Right cardiac atrium (tissue), 5 donors: ENCODE results near the gene FMN1. TPM values are rescaled to one million over a fixed set of nuclear protein-coding genes. Genes with fewer than 3 reads are reported as not detected.

Experiments
- ATAC-seq, 2 donors: fragments of 200-7000 bp; cut with Tn5 transposase; one replicate each; pipeline versions ENCODE4 v1.8.0 to v1.9.1; 2020; ENCODE audit warnings: moderate library complexity in 2 of 2, mild to moderate bottlenecking in 1 of 2
- DNase-seq, 3 donors: peaks; one replicate each; pipeline ENCODE4 v3.0.0-alpha.2; 2020
- H3K27ac ChIP-seq: one replicate; pipeline ENCODE4 v1.5.1; 2013; ENCODE audit warnings: mild to moderate bottlenecking, low read length, control low read depth, moderate library complexity
- H3K27me3 ChIP-seq: one replicate; pipeline ENCODE4 v1.6.1; 2013; ENCODE audit not compliant: control insufficient read depth, insufficient read depth
- H3K4me1 ChIP-seq: one replicate; pipeline ENCODE4 v1.6.1; 2013; ENCODE audit warnings: low read length; ENCODE audit not compliant: control insufficient read depth, insufficient read depth
- H3K4me3 ChIP-seq: one replicate; pipeline ENCODE4 v1.5.1; 2013; ENCODE audit warnings: low read length, control low read depth
- H3K9me3 ChIP-seq: one replicate; pipeline ENCODE4 v1.6.1; 2013; ENCODE audit warnings: low read length; ENCODE audit not compliant: control insufficient read depth
- WGBS: extraction: QIAGEN DNeasy Blood & Tissue Kit; methylation state at CpG from one replicate; pipeline ENCODE4 v1.1.7; 2013; 5-methylcytosine and 5-hydroxymethylcytosine counted together
- intact Hi-C, 4 donors: fragments of 100-400 bp; cut with DNase I; formaldehyde crosslinking; loops; one replicate each; pipeline versions ENCODE4 v1.11.0 to v1.14.0; 2022 to 2023
- polyA plus RNA-seq: library from polyadenylated mRNA; stranded (reverse); fragments of 200-250 nt; gene quantifications from one replicate; pipeline ENCODE4 v1.2.3, GENCODE V29; 2013
- total RNA-seq, 4 donors: library from RNA; stranded (reverse); fragmentation: NEBNext Ultra II Directional; extraction: Animal tissue kit (Norgen Biotek cat#: 25700); gene quantifications; one replicate each; pipeline ENCODE4 v1.2.1, GENCODE V29; 2021
- donor health status: healthy with polysubstance abuse.
- donor health status: DM: no; HTN: yes; CAD: no.
- donor health status: DM: no; HTN: no; CAD: no.
- donor health status: DM: no; HTN: yes; CAD: no; lungs with severe emphysema.
- donor health status: DM: yes; HTN: yes; CAD: no.

Gene FMN1
- total and polyA plus RNA-seq, 5 donors = 0.63 to 8.5 (median 3.5) TPM

- DNase-seq = no peak
- Histone ChIP-seq H3K4me3 (no peak overlapping the region), H3K9me3 (no peaks in the 10 kb centered on the region), H3K27me3 (no peaks in the 10 kb centered on the region), H3K4me1 (no peaks in the 10 kb centered on the region), H3K27ac (no peak overlapping the region)
- 95% methylated on average over 1 of the region's 1 CpG for WGBS
- ATAC-seq = no peak
- intact Hi-C loops = loop anchor here in 3 of 4 donors (10.0 kb wide), 2 partner anchors 330 to 340 kb away; no protein-coding TSS in a partner anchor
These were observed 199.6 kb downstream of the FMN1 start for GRCh38 chr15:32994810-32995424.

- DNase-seq (no peak), ATAC-seq (no peak)
- H3K4me1 ChIP-seq = no peaks in the 10 kb centered on the region
- no peaks in the 10 kb centered on the region for H3K27me3 ChIP-seq
- intact Hi-C loops = loop anchor here in 3 of 4 donors (10.0 kb wide), 2 partner anchors 328 to 338 kb away; no protein-coding TSS in a partner anchor
- no peak overlapping the region for H3K27ac ChIP-seq
- no peak overlapping the region for H3K4me3 ChIP-seq
- H3K9me3 ChIP-seq = no peaks in the 10 kb centered on the region
These were observed 201.2 kb downstream of the FMN1 start for GRCh38 chr15:32993285-32993684.

GRCh38 chr15:32991619-32992111 lies 202.8 kb downstream of the FMN1 start:
- 72% methylated on average over 7 of the region's 7 CpGs for WGBS
- ATAC-seq (no peak), DNase-seq (no peak)
- H3K27ac ChIP-seq = no peak overlapping the region
- H3K27me3 ChIP-seq = no peaks in the 10 kb centered on the region
- H3K4me1 ChIP-seq = no peaks in the 10 kb centered on the region
- intact Hi-C loops = loop anchor here in 3 of 4 donors (10.0 kb wide), 2 partner anchors 327 to 337 kb away; no protein-coding TSS in a partner anchor
- no peak overlapping the region for H3K4me3 ChIP-seq
- no peaks in the 10 kb centered on the region for H3K9me3 ChIP-seq

GRCh38 chr15:32990071-32990470 lies 204.4 kb downstream of the FMN1 start:
- H3K4me1 ChIP-seq = no peaks in the 10 kb centered on the region
- DNase-seq (no peak), ATAC-seq (no peak)
- intact Hi-C loops = loop anchor here in 3 of 4 donors (10.0 kb wide), 2 partner anchors 325 to 335 kb away; no protein-coding TSS in a partner anchor
- no peaks in the 10 kb centered on the region for H3K9me3 ChIP-seq
- H3K4me3 ChIP-seq = no peak overlapping the region
- no peak overlapping the region for H3K27ac ChIP-seq
- WGBS = 52% methylated on average over 4 of the region's 4 CpGs
- no peaks in the 10 kb centered on the region for H3K27me3 ChIP-seq

GRCh38 chr15:32987067-32987466 lies 207.4 kb downstream of the FMN1 start:
- intact Hi-C loops = no loop called here
- ATAC-seq = no peak
- no peak for DNase-seq
- Histone ChIP-seq H3K4me3 (no peak overlapping the region), H3K27ac (no peak overlapping the region), H3K9me3 (no peaks in the 10 kb centered on the region), H3K27me3 (no peaks in the 10 kb centered on the region), H3K4me1 (no peaks in the 10 kb centered on the region)
- WGBS = 68% methylated on average over 4 of the region's 4 CpGs

- Histone ChIP-seq H3K4me1 (no peaks in the 10 kb centered on the region), H3K4me3 (no peak overlapping the region), H3K27me3 (no peaks in the 10 kb centered on the region), H3K9me3 (no peaks in the 10 kb centered on the region), H3K27ac (no peak overlapping the region)
- 75% methylated on average over 2 of the region's 2 CpGs for WGBS
- ATAC-seq (no peak), DNase-seq (no peak)
- intact Hi-C loops = no loop called here
These were observed 208.4 kb downstream of the FMN1 start for GRCh38 chr15:32986147-32986546.

- DNase-seq (no peak), ATAC-seq (no peak)
- H3K4me3 ChIP-seq = no peak overlapping the region
- H3K9me3 ChIP-seq = no peaks in the 10 kb centered on the region
- WGBS = 76% methylated on average over 7 of the region's 7 CpGs
- no peaks in the 10 kb centered on the region for H3K27me3 ChIP-seq
- no peaks in the 10 kb centered on the region for H3K4me1 ChIP-seq
- intact Hi-C loops = no loop called here
- no peak overlapping the region for H3K27ac ChIP-seq
These were observed 210.8 kb downstream of the FMN1 start for GRCh38 chr15:32983679-32984078.

GRCh38 chr15:32982001-32982400 lies 212.5 kb downstream of the FMN1 start:
- Histone ChIP-seq H3K4me1 (no peaks in the 10 kb centered on the region), H3K27ac (no peak overlapping the region), H3K27me3 (no peaks in the 10 kb centered on the region), H3K4me3 (no peak overlapping the region), H3K9me3 (no peaks in the 10 kb centered on the region)
- no peak for ATAC-seq
- WGBS = 82% methylated on average over 4 of the region's 4 CpGs
- intact Hi-C loops = no loop called here
- DNase-seq = no peak

- WGBS = 80% methylated on average over 1 of the region's 1 CpG
- intact Hi-C loops = no loop called here
These were observed 213.0 kb downstream of the FMN1 start for GRCh38 chr15:32981536-32981935.

GRCh38 chr15:32979710-32980109 lies 214.8 kb downstream of the FMN1 start:
- Histone ChIP-seq H3K4me1 (no peaks in the 10 kb centered on the region), H3K27ac (no peak overlapping the region), H3K27me3 (no peaks in the 10 kb centered on the region), H3K4me3 (no peak overlapping the region), H3K9me3 (no peaks in the 10 kb centered on the region)
- ATAC-seq = no peak
- no peak for DNase-seq
- intact Hi-C loops = no loop called here
- 72% methylated on average over 3 of the region's 3 CpGs for WGBS

More at GRCh38 chr15:32981536-32981935, 213.0 kb downstream of the FMN1 start:
- Histone ChIP-seq H3K27ac (no peak overlapping the region), H3K4me1 (no peaks in the 10 kb centered on the region), H3K4me3 (no peak overlapping the region), H3K27me3 (no peaks in the 10 kb centered on the region), H3K9me3 (no peaks in the 10 kb centered on the region)
- no peak for ATAC-seq
- no peak for DNase-seq

GRCh38 chr15:32977506-32977905 lies 217.0 kb downstream of the FMN1 start:
- DNase-seq (no peak), ATAC-seq (no peak)
- H3K27me3 ChIP-seq = no peaks in the 10 kb centered on the region
- 66% methylated on average over 1 of the region's 1 CpG for WGBS
- intact Hi-C loops = no loop called here
- H3K27ac ChIP-seq = no peak overlapping the region
- H3K9me3 ChIP-seq = no peaks in the 10 kb centered on the region
- H3K4me1 ChIP-seq = no peaks in the 10 kb centered on the region
- no peak overlapping the region for H3K4me3 ChIP-seq
